Measurements from ENCODE around the gene KLK6.
"Not testable (repeated sequence)": the region's sequence is repeated elsewhere in the genome, so short reads cannot be mapped to it uniquely, and the experiment has no call there.

KLK6 gene

DNA sequence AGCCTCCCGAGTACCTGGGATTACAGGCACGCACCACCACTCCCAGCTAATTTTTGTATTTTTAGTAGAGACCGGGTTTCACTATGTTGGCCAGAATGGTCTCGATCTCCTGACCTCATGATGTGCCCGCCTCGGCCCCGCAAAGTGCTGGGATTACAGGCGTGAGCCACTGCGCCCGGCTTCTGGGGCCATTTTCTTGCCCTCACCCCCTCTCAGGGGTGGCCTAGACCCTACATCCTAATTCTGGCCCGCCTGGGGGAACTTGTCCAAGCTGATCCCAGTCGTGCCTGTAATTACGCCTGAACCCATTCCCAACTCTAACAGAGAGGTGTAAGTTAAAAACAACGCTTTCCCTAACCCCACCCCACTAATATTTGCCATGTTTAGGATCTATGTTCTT, 15.0 kb upstream of the KLK6 start:
- DNase-seq, result not testable (repeated sequence)

- no peak for DNase-seq
Observed at GRCh38 chr19:50983625-50984292, 14.4 kb upstream of the KLK6 start, which contains the start of gene KLK7. KLK7 (minus strand) TSS chr19:50983917; CDS start chr19:50982399, 1,518 bp downstream.

DNA sequence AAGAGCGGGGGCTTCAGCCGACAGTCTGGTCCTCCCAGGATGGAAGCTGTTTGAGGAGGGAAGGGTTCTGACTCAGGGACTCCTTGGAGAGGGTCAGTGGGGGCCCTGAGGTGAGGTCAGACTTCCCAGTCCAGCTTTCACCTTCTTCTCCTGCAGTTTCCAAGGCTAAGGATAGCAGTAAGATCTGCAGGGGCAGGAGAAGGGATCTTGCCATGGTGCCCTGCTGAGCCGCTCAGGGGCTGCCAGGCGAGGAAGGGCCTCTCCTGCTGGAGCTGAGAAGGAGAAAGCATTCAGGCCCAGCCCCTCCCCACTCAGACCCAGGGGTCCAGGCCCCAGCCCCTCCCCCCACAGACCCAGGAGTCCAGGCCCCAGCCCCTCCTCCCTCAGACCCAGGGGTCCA, 12.8 kb upstream of the KLK6 start:
- DNase-seq, result no peak

- no peak for DNase-seq
Observed at GRCh38 chr19:50981587-50982146, 12.3 kb upstream of the KLK6 start.

GRCh38 chr19:50980208-50980607, 10.8 kb upstream of the KLK6 start:
- DNase-seq, result no peak

DNA sequence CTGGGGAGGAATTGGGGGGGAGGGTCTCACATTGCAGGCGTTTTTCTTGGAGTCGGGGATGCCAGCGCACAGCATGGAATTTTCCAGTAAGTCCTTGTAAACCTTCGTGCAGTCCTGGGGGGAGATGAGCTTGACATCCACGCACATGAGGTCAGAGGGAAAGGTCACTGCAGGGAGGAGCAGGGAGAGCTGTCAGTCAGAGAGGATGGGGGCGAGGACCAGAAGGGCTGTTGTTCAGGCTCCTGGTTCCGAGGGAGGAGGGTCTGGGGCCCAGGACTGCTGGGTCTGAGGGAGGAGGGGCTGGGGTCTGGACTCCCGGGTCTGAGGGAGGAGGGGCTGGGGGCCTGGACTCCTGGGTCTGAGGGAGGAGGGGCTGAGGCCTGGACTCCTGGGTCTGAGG, 10.4 kb upstream of the KLK6 start:
- DNase-seq, result no peak

GRCh38 chr19:50978772-50979390, 9.5 kb upstream of the KLK6 start:
- DNase-seq, result no peak

GRCh38 chr19:50977626-50978025, 8.2 kb upstream of the KLK6 start:
- DNase-seq, result no peak

DNA sequence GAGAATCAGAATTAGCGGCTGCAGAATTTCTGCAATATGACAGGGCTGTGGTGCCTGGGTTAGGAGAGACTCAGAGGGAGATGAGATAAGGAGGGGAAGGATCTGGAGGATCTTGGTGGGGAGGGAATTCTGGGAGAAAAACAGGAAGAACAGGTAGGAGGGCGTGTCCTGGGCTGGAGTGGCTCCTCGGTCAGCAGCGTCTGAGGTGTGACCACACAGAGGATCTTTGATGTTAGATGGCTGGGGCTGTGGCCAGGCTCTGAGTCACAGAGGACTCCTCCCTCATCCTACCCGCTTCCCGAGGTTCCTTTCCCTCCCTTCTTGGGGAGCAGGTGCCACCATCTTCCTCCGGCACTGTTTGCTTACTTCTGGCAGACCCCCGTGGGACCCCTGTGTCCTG, 6.4 kb upstream of the KLK6 start:
- no peak for DNase-seq

- DNase-seq, result no peak
Observed at GRCh38 chr19:50974702-50975556, 5.5 kb upstream of the KLK6 start.

DNA sequence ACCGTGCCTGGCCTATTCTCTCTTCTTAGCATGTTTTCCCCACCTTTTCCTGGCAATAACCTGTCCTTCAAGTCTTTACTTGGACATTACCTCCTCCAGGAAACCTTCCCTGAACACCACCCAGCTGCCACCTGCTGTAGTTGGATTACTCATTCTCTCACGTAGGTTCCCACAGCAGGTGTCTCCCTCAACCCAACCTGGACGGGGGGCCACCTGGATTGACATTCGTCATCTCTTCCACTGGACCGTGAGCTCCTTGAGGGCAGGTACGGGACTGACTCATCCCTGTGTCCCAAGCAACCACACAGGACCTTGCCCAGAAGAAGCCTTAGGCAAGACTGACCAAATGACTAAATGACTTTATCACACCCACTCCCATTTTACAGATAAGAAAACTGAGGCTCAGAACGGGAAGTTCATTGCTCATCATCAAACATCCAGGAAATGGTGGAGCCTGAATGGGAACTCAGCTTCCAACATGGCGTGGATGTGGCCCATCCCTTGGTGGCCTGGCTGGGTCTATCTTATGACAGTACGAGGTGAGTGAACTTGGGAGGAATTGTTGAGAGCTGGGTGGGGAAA, 3.5 kb upstream of the KLK6 start:
- no peak for DNase-seq

DNA sequence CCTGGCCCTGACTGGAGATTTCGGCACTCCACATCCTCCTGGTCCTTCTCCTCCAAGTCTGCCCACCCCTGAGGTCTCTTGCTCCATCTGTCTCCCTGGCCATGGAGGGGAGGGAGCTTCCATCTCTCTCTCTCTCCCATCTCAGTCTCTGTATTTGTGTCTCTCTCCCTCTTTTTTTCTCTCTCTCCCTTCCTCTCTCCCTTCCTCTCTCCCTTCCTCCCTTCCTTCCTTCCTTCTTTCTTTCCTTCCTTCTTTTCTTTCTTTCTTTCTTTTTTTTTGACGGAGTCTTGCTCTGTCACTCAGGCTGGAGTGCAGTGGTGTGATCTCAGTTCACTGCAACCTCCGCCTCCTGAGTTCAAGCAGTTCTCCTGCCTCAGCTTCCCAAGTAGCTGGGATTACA, 419 bp upstream of the KLK6 start:
- not testable (repeated sequence) for DNase-seq

DNA sequence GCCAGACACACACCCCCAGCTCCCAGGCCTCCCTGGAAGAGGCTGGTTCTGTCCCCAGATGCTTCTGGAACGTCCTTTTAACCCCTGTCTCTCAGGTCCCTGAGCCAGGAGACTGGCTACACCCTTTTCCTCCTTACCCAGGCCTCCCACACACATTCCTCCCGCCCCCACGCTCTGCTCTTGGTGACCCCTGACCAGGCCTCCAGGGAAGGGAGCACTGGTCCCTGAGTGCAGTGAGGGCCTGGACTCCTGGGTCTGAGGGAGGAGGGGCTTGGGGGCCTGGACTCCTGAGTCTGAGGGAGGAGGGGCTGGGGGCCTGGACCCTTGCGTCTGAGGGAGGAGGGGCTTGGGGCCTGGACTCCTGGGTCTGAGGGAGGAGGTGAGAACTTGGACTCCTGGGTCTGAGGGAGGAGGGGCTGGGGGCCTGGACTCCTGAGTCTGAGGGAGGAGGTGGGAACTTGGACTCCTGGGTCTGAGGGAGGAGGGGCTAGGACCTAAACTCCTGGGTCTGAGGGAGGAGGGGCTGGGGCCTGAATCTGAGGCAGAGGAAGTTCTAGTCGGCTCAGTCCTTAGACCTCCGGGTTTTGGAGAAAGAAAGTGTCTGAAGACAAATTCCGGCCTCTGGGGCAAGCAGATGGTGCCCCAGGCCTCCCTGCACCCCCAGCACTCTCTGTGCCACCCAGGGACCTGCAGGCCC, 527 bp downstream of the KLK6 start:
- DNase-seq, result no peak

DNA sequence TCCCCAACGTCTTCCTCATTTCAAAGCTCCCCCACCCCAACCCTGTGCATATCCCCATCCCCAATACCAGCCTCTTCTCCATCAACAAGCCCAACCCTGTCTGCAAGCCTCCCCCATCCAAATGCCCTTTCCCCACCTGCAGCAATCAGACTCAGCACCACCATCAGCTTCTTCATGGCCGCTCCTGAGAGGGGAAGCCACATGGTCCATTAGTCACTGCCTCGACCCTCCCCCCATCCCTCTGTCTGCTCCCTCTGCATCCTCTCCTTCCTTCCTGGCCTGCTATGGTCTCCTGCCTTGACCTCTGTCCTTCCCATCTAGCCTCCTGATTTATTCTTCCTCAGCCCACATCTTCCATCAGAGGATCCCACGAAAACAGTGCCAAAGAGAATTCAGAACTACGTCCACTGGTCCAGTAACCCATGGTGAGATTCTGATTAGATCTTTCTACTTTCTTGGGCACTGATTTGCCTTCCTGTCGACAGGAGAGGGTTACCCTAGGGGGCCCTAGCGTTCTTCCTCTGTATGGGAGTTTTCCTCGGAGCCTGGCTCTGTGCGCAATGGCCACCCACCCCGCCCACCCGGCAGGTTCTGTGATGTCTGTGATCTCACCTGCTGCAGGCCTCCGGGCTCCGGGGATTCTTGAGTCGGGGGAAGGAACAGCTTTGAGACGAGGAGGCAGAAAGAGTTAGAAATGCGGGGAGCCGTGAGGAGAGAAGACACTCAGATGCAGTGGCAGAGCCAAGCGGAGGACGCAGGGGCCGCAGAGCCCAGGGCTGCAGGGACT, 1.3 kb downstream of the KLK6 start:
- no peak for DNase-seq

DNA sequence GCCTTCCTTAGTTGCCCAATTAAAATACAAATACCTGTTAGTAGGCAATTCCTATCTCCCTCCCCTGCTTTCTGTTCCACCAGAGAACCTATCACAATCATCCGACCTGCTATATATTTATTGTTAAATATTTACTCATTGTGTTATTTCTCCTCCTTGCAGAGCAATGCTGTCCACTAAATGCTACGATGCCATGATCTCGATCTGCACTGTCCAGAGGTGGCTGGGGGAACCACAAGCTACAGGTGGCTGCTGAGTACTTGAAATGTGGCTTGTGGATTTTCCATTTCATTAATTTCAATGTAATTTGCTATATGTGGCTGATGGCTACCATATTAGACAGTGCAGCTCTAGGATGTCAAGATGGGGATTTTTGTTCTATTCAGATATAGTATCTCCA, 5.1 kb downstream of the KLK6 start:
- no peak for DNase-seq

DNA sequence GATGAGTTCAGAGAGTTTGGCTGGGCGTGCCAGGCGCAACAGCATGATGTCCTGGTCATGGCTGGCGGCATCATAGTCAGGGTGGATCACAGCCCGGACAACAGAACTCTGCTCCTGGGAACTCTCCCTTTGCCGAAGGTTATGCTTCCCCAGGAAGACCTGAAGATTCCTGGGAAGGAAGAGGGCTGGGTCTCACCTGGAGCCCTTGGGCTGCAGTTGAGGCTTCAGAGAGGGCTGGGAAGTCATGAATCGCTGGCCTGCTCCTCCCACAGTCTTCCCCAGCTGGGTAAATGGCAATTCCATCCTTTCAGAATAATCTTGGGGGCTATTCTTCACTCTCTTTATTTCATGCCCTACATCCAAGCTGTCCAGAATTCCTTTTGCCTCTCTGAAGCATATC, 6.0 kb downstream of the KLK6 start:
- DNase-seq, result no peak

DNA sequence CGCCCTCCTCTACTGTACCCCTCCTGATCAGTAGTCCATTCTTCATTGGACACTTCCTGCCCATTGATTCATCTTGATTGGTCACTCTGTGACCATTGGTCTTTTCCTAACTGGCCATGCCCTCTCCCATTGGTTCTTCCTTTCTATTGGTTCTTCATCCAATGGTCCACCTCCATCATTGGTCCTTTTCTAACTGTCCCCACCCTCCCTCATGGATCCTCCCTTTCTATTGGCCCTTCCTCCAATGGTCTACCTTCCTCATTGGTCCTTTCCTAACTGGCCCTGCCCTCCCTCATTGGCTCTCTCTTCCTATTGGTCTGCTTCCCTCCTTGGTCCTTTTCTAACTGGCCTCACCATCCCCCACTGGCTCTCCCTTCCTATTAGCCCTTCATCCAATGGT, 7.1 kb downstream of the KLK6 start:
- no peak for DNase-seq

DNA sequence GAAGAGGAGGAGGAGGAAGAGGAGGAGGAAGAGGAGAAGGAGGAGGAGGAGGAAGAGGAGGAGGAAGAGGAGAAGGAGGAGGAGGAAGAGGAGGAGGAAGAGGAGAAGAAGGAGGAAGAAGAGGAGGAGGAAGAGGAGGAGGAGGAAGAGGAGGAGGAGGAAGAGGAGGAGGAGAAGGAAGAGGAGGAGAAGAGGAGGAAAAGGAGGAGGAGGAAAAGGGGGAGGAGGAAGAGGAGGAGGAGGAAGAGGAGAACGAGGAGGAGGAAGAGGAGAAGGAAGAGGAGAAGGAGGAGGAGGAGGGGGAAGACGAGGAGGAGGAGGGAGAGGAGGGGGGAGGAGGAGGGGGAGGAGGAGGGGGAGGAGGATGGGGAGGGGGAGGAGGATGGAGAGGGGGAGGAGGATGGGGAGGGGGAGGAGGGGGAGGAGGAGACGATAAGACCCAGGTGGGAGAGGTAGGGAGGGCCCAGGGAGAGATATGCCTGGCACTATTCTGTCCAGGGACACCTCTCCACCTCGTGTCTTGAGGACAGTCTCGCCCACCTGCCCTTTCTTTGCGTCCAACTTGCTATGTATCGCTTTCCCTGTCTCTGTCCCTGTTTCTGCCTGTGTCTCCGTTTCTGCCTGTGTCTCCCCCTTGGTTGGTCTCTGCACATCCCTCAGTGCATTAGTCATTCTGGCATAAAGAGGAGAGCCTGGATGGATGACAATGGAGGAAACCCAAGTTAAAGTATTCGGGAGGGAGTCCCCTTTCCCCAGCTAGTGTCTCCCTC, 9.5 kb downstream of the KLK6 start:
- DNase-seq, result no peak

DNA sequence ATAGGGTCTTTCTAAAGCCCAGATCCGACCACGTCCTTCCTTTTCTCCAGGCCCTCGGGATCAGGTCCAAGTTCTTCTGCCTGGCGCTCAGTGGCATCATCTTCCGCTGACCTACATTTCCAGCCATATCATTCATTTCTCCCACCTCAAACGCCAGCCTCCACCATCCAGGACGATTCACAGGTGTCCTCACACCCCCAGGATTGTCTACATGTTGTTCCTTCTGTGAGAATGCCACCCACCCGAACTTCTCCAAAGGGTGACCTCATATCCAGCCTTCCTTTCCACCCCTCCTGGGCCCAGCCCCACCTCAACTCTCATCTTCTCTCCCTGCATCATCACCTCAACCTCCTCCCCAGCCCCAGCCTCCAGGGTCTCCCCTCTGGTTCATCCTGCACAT, 11.8 kb downstream of the KLK6 start:
- no peak for DNase-seq

DNA sequence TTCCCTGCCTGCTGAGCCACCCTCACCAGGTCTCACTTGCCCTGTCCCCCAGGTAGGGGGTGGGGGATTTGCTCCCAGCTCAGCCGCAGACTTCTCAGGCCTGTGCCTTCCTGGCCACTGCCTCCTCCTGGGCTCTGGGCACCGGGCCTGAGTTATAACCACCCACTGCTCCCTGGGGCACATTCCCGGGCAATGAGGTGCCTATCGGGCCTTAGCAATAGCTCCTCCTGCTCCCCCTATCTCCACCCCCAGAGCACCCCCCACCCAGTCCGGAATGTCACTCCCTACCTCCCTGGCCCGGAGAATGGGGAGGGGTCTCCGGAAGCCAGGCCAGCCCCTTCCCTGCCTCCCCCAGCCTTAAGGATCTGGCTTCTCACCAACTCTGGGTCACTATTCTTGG, 16.5 kb downstream of the KLK6 start, which contains the start of gene KLK5:
TSS of gene KLK5 (minus strand) at position 129 of the 400 bp plus-strand sequence. CDS start 381 bp downstream, outside the sequence.
- DNase-seq, result no peak

DNA sequence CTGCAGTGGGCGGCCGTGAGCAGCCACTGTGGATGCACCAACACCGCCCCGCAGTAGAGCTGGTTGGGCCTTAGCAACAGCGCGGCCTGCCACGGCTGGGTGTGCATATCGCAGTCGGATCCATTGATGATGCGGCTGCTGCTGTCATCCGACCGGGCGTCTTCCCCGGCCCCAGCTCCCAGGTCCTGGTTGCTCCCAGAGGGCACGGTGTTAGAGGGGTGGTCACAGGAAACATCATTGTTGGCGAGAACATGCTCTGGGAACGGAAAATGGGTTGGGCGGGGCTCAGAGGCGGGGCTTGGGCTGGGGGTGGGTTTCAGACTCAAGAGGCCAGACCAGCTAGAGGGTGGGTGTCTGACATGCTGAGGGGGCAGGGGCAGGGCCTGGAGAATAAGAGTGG, 19.5 kb downstream of the KLK6 start:
- no peak for DNase-seq
